ENCODE measurements around the gene PCGF6. TPM values are rescaled to one million over a fixed set of nuclear protein-coding genes. Genes with fewer than 3 reads are reported as not detected.
A peak's percentile ranks its signal among the peaks of the same experiment; 100 is the strongest.
"Not testable (repeated sequence)": the region's sequence is repeated elsewhere in the genome, so short reads cannot be mapped to it uniquely, and the experiment has no call there.

PCGF6 gene
- total RNA-seq, 2 experiments from 2014 or later, result 12.3 to 16.0 TPM

DNA sequence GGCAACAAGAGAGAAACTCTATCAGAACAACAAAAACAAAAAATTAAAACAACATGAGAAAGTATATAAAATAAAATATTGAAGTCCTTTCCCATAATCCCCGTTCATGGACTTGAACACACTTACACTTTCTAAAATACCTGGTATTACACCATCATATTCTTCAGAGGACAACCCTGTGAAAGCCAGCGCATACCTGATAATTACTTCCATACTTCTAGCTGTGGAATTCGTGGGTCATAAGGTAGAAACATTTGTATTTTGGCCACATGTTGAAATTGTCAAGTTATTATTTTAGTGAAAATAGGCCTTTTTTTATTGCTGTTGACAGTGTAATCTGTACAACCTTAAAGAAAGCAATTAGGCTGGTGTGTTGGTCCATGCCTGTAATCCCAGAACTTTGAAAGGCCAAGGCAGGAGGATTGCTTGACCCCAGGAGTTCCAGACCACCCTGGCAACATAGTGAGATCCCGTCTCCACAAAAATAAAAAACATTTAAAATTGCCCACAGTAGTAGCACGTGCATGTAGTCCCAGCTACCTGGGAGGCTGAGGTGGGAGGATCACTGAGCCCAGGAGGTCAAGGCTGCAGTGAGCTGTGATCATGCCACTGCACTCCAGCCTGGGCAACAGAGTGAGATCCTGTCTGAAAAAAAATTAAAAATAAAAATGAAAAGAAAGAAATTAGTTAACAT lies 5.1 kb upstream of the PCGF6 start:
- no peaks in the 10 kb centered on the region for H3K9me2 ChIP-seq (ENCODE audit: insufficient read depth, low read length)
- intact Hi-C loops (cut with micrococcal nuclease; ENCODE audit: unreplicated experiment), result no loop called here
- ChIA-PET CTCF (ENCODE audit: unreplicated experiment) (no interaction called here), POLR2A (interaction anchor here (0.6 kb wide), 1 partner anchor 538 kb away, joined by 5 read pairs; no protein-coding TSS in a partner anchor)
- H3K4me1 ChIP-seq (ENCODE audit: insufficient read depth, low read length, poor library complexity, severe bottlenecking), result peaks cover 7% of the 10 kb centered on the region
- H3K9me3 ChIP-seq (ENCODE audit: low read length), result no peaks in the 10 kb centered on the region
- no peaks in the 10 kb centered on the region for H3K36me3 ChIP-seq (ENCODE audit: insufficient read depth, low read length)
- TF ChIP-seq, protein P1, sequence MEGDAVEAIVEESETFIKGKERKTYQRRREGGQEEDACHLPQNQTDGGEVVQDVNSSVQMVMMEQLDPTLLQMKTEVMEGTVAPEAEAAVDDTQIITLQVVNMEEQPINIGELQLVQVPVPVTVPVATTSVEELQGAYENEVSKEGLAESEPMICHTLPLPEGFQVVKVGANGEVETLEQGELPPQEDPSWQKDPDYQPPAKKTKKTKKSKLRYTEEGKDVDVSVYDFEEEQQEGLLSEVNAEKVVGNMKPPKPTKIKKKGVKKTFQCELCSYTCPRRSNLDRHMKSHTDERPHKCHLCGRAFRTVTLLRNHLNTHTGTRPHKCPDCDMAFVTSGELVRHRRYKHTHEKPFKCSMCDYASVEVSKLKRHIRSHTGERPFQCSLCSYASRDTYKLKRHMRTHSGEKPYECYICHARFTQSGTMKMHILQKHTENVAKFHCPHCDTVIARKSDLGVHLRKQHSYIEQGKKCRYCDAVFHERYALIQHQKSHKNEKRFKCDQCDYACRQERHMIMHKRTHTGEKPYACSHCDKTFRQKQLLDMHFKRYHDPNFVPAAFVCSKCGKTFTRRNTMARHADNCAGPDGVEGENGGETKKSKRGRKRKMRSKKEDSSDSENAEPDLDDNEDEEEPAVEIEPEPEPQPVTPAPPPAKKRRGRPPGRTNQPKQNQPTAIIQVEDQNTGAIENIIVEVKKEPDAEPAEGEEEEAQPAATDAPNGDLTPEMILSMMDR (conservative IDR thresholded peaks at IDR 0.05; ENCODE audit: low read length), result no peak
- H3K27ac ChIP-seq (ENCODE audit: low read depth, low read length, poor library complexity, severe bottlenecking), result no peak overlapping the region
- DNase-seq (ENCODE audit: low spot score), result no peak
- no peak overlapping the region for H3K4me2 ChIP-seq (ENCODE audit: low read length)
- BruUV-seq (replicated peaks), result no TSS peak
- no peak overlapping the region for H2AFZ ChIP-seq (ENCODE audit: low read length)
- no peaks in the 10 kb centered on the region for H3K79me2 ChIP-seq (ENCODE audit: insufficient read depth, low read depth, low read length)
- no peaks in the 10 kb centered on the region for H4K20me1 ChIP-seq (ENCODE audit: insufficient read depth, low read length)
- no peak overlapping the region for H3K4me3 ChIP-seq (ENCODE audit: low read depth, low read length, poor library complexity, severe bottlenecking)

DNA sequence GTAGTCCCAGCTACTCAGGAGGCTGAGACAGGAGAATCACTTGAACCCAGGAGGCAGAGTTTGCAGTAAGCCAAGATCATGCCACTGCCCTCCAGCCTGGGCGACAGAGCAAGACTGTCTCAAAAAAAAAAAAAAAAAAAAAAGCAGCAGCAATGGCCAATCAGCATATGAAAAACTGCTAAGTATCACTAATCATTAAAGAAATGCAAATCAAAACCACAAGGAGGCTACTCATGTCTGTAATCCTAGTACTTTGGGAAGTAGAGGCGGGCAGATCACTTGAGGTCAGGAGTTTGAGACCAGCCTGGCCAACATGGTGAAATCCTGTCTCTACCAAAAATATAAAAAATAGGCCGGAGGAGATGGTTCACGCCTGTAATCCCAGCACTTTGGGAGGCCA lies 3.6 kb upstream of the PCGF6 start:
- H3K27ac ChIP-seq (ENCODE audit: low read depth, low read length, poor library complexity, severe bottlenecking); H3K9me2 ChIP-seq (ENCODE audit: insufficient read depth, low read length); H2AFZ ChIP-seq (ENCODE audit: low read length); H3K9me3 ChIP-seq (ENCODE audit: low read length); H3K4me3 ChIP-seq (ENCODE audit: low read depth, low read length, poor library complexity, severe bottlenecking); intact Hi-C loops (cut with micrococcal nuclease; ENCODE audit: unreplicated experiment); CTCF ChIA-PET (ENCODE audit: unreplicated experiment); H3K36me3 ChIP-seq (ENCODE audit: insufficient read depth, low read length); H4K20me1 ChIP-seq (ENCODE audit: insufficient read depth, low read length); BruUV-seq (replicated peaks); POLR2A ChIA-PET; H3K4me2 ChIP-seq (ENCODE audit: low read length); DNase-seq (ENCODE audit: low spot score): not testable (repeated sequence)
- Histone ChIP-seq H3K79me2 (ENCODE audit: insufficient read depth, low read depth, low read length) (peaks cover 12% of the 10 kb centered on the region; the same call in 1 of the 2 replicates), H3K4me1 (ENCODE audit: insufficient read depth, low read length, poor library complexity, severe bottlenecking) (peaks cover 14% of the 10 kb centered on the region)

DNA sequence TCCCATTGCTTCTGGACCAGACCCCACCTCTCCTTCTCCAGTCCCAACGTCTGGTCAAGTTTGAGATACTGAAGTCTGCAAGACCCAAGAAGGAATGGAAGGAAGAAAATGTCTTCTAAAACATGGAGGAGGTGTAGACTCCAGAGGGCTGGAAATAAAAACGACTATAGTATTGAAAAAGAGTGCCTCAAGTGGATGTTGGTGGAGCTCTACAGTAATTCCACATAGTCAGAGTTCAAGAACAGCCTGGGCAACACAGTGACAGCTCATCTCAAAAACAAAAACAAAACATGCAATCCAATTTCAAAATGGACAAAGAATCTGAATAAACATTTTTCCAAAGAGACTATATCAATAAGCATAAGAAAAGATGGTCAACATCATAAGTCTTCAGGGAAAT lies 2.3 kb upstream of the PCGF6 start:
- DNase-seq (ENCODE audit: low spot score), result peak; percentile 23
- Histone ChIP-seq H3K9me3 (ENCODE audit: low read length) (no peaks in the 10 kb centered on the region), H3K36me3 (ENCODE audit: insufficient read depth, low read length) (peaks cover 6% of the 10 kb centered on the region; the same call in 1 of the 2 replicates), H3K79me2 (ENCODE audit: insufficient read depth, low read depth, low read length) (peaks cover 18% of the 10 kb centered on the region; the same call in 1 of the 2 replicates), H2AFZ (ENCODE audit: low read length) (no peak overlapping the region), H3K4me3 (ENCODE audit: low read depth, low read length, poor library complexity, severe bottlenecking) (no peak overlapping the region), H3K4me1 (ENCODE audit: insufficient read depth, low read length, poor library complexity, severe bottlenecking) (peaks cover 18% of the 10 kb centered on the region), H3K9me2 (ENCODE audit: insufficient read depth, low read length) (no peaks in the 10 kb centered on the region), H3K27ac (ENCODE audit: low read depth, low read length, poor library complexity, severe bottlenecking) (no peak overlapping the region), H3K4me2 (ENCODE audit: low read length) (no peak overlapping the region), H4K20me1 (ENCODE audit: insufficient read depth, low read length) (no peaks in the 10 kb centered on the region)
- ChIA-PET CTCF (ENCODE audit: unreplicated experiment) (no interaction called here), POLR2A (interaction anchor here (0.5 to 1.4 kb wide), 6 partner anchors 10 to 384 kb away, joined by 3 to 7 read pairs (median 4); no protein-coding TSS in a partner anchor)
- no peak for TF ChIP-seq EZH2phosphoT487 (IDR thresholded peaks at IDR 0.05; ENCODE audit: borderline replicate concordance, low read depth, low read length)
- TF ChIP-seq, protein P1 (conservative IDR thresholded peaks at IDR 0.05; ENCODE audit: low read length), result peak; percentile 50; the same call in 1 of the 2 replicates
- BruUV-seq (replicated peaks), result no TSS peak
- intact Hi-C loops (cut with micrococcal nuclease; ENCODE audit: unreplicated experiment), result no loop called here
